Parietal lobe (tissue), 1 donor: ENCODE results near the gene SEC62. TPM values are rescaled to one million over a fixed set of nuclear protein-coding genes. Genes with fewer than 3 reads are reported as not detected.

Experiments
- total RNA-seq: library from RNA; depleted of rRNA; stranded (reverse); fragments of >200 nt; gene quantifications from one replicate; pipeline ENCODE4 v1.2.3, GENCODE V29; 2014

Gene SEC62, protein sequence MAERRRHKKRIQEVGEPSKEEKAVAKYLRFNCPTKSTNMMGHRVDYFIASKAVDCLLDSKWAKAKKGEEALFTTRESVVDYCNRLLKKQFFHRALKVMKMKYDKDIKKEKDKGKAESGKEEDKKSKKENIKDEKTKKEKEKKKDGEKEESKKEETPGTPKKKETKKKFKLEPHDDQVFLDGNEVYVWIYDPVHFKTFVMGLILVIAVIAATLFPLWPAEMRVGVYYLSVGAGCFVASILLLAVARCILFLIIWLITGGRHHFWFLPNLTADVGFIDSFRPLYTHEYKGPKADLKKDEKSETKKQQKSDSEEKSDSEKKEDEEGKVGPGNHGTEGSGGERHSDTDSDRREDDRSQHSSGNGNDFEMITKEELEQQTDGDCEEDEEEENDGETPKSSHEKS
- 69.5 TPM for total RNA-seq

DNA sequence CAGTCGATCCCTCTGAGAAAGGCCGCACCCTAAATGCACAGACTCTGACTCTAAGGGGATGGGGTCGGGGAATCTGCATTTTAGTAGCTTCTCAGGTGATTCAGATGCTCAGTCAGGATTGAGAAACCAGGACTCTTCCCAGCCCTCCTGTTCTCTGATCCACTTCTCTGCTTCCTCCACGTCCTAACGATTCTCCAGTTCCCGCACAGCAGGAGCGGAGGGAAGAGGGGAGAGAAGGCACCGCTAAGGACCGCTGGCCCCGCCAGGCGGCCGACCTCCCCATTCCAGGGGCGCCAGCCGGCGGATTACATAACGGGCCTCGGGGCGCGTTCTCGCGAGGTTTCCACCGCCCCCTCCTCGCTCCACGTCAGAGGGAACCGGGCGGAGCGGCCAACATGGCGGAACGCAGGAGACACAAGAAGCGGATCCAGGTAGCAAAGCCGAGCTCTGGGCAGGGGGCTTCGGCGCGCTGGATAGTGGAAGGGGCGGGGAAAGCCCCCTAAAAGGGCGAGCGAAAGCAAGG lies at the start of gene SEC62:
TSS of gene SEC62 (plus strand) at position 380 of the 523 bp plus-strand sequence. CDS start at position 396, 16 bp downstream.

GRCh38 chr3:170037463-170038433 lies 71.1 kb downstream of the SEC62 start, which contains the start of gene GPR160:
Gene GPR160 (plus strand): TSS chr3:170037995. CDS start chr3:170083973, 45,978 bp downstream.

Other genes with a start within 250 kb of the SEC62 start
- 57.6 TPM for gene TERC, start 201.7 kb upstream of the SEC62 start, total RNA-seq
- 2.8 TPM for gene ACTRT3, start 197.2 kb upstream of the SEC62 start, total RNA-seq
- 44.1 TPM for gene MYNN, start 193.4 kb upstream of the SEC62 start, total RNA-seq
- gene LRRIQ4, start 153.9 kb upstream of the SEC62 start, total RNA-seq, result 0.63 TPM
- 11.6 TPM for gene LRRC34, start 153.9 kb upstream of the SEC62 start, total RNA-seq
- gene LRRC31, start 96.9 kb upstream of the SEC62 start, total RNA-seq, result not detected
- gene SAMD7, start 55.2 kb upstream of the SEC62 start, total RNA-seq, result not detected
- gene GPR160, start 71.2 kb downstream of the SEC62 start, total RNA-seq, result 2.2 TPM
- gene PHC3, start 214.9 kb downstream of the SEC62 start, total RNA-seq, result 102 TPM